Mucosa of descending colon (tissue), 3 donors: Measurements from ENCODE around the gene GPC3. TPM values are rescaled to one million over a fixed set of nuclear protein-coding genes. Genes with fewer than 3 reads are reported as not detected.
"Not testable (repeated sequence)": the region's sequence is repeated elsewhere in the genome, so short reads cannot be mapped to it uniquely, and the experiment has no call there.

Experiments used
- ATAC-seq: fragments of 200-7000 bp; cut with Tn5 transposase; one replicate; pipeline ENCODE4 v1.9.1; 2020; ENCODE audit warnings: mild to moderate bottlenecking, moderate library complexity
- DNase-seq, 3 donors: peaks; one replicate each; pipeline ENCODE4 v3.0.0-alpha.2; 2020
- H3K36me3 ChIP-seq: fragments of 200-600 bp; one replicate; pipeline ENCODE4 v1.8.0; 2021; ENCODE audit warnings: low read depth, mild to moderate bottlenecking
- H3K4me1 ChIP-seq: fragments of 200-600 bp; one replicate; pipeline ENCODE4 v1.8.0; 2021; ENCODE audit warnings: low read depth, mild to moderate bottlenecking
- H3K4me3 ChIP-seq: fragments of 200-600 bp; one replicate; pipeline ENCODE4 v1.8.0; 2021; ENCODE audit warnings: mild to moderate bottlenecking
- H3K9me3 ChIP-seq: fragments of 200-600 bp; one replicate; pipeline ENCODE4 v1.8.0; 2021; ENCODE audit warnings: mild to moderate bottlenecking
- CTCF ChIP-seq: fragments of 200-600 bp; IDR thresholded peaks from one replicate; pipeline ENCODE4 v1.8.0; 2022; ENCODE audit warnings: antibody characterized with exemption, mild to moderate bottlenecking
- intact Hi-C, 2 donors: fragments of 100-400 bp; cut with DNase I in 1 of 2; cut with micrococcal nuclease in 1 of 2; formaldehyde crosslinking; loops; one replicate each; pipeline versions ENCODE4 v1.11.0 to v1.11.1; 2022; cut with DNase I, micrococcal nuclease
- total RNA-seq, 3 donors: library from RNA; stranded (reverse); fragmentation: NEBNext Ultra II Directional in 2 of 3; extraction: Animal tissue kit (Norgen Biotek cat#: 25700) in 2 of 3; gene quantifications; one replicate each; pipeline versions ENCODE4 v1.2.1 to v1.2.4, GENCODE V29; 2021 to 2023
- donor health status: DM: no; HTN: no; CAD: no; lungs with moderate emphysema.
- donor health status: DM: no; HTN: no; CAD: no.
- donor health status: DM: no; HTN: yes; CAD: no.

The GPC3 gene
- total RNA-seq, 3 donors from 2014 or later = 0.55 to 2.8 (median 2.1) TPM

- no peak overlapping the region for H3K4me3 ChIP-seq
- no peaks in the 10 kb centered on the region for H3K4me1 ChIP-seq
- no peaks in the 10 kb centered on the region for H3K9me3 ChIP-seq
- no peak for ATAC-seq
- H3K36me3 ChIP-seq = no peaks in the 10 kb centered on the region
- no peak for TF ChIP-seq CTCF
- DNase-seq = no peak
- intact Hi-C loops = no loop called here
These were observed 210.6 kb downstream of the GPC3 start for GRCh38 chrX:133774807-133775206.

GRCh38 chrX:133771086-133771646 lies 214.2 kb downstream of the GPC3 start:
- Histone ChIP-seq H3K4me3 (no peak overlapping the region), H3K4me1 (no peaks in the 10 kb centered on the region), H3K36me3 (no peaks in the 10 kb centered on the region), H3K9me3 (no peaks in the 10 kb centered on the region)
- ATAC-seq (no peak), DNase-seq (no peak)
- TF ChIP-seq CTCF = no peak
- intact Hi-C loops = no loop called here

- DNase-seq, intact Hi-C loops, H3K4me3 ChIP-seq, ATAC-seq, H3K36me3 ChIP-seq, H3K4me1 ChIP-seq, H3K9me3 ChIP-seq: not testable (repeated sequence)
These were observed 222.3 kb downstream of the GPC3 start for GRCh38 chrX:133762976-133763548.

- no peak for TF ChIP-seq CTCF
- DNase-seq (no peak), ATAC-seq (no peak)
- Histone ChIP-seq H3K4me1 (no peaks in the 10 kb centered on the region), H3K4me3 (no peak overlapping the region), H3K36me3 (no peaks in the 10 kb centered on the region), H3K9me3 (no peaks in the 10 kb centered on the region)
- intact Hi-C loops = no loop called here
These were observed 230.7 kb downstream of the GPC3 start for GRCh38 chrX:133754657-133755056.

GRCh38 chrX:133749951-133750350 lies 235.4 kb downstream of the GPC3 start:
- Histone ChIP-seq H3K4me3 (no peak overlapping the region), H3K36me3 (no peaks in the 10 kb centered on the region), H3K4me1 (no peaks in the 10 kb centered on the region), H3K9me3 (no peaks in the 10 kb centered on the region)
- DNase-seq = no peak
- intact Hi-C loops = no loop called here
- no peak for TF ChIP-seq CTCF
- ATAC-seq = no peak

- TF ChIP-seq CTCF = no peak
- Histone ChIP-seq H3K9me3 (no peaks in the 10 kb centered on the region), H3K36me3 (no peaks in the 10 kb centered on the region), H3K4me1 (no peaks in the 10 kb centered on the region), H3K4me3 (no peak overlapping the region)
- intact Hi-C loops = no loop called here
- DNase-seq = no peak
- ATAC-seq = no peak
These were observed 236.0 kb downstream of the GPC3 start for GRCh38 chrX:133749370-133749769.
